ENCODE measurements around the gene SLC27A5. TPM values are rescaled to one million over a fixed set of nuclear protein-coding genes. Genes with fewer than 3 reads are reported as not detected.

SLC27A5 gene
- total RNA-seq, 4 donors from 2014 or later = 2.0 to 9.1 (median 4.6) TPM

GRCh38 chr19:58456111-58456510 lies 55.7 kb downstream of the SLC27A5 start:
- ATAC-seq (no peak), DNase-seq (no peak)
- H3K36me3 ChIP-seq = peaks cover 0 to 28% of the 10 kb centered on the region in 2 donors
- no peaks in the 10 kb centered on the region for H3K27me3 ChIP-seq
- peaks cover 4 to 5% of the 10 kb centered on the region in 2 donors for H3K4me1 ChIP-seq
- intact Hi-C loops (cut with DNase I; ENCODE audit: low total_unique reads) (no loop called here), in situ Hi-C loops (cut with MboI; ENCODE audit: low sequenced_read_pairs in 4 of 4) (no loop called here)
- H3K4me3 ChIP-seq = no peak overlapping the region
- no peaks in the 10 kb centered on the region for H3K9me3 ChIP-seq
- no peak for TF ChIP-seq POLR2A (IDR thresholded peaks at IDR 0.05)
- no peak for TF ChIP-seq CTCF (IDR thresholded peaks at IDR 0.05 in 4 of 5, conservative IDR thresholded peaks at IDR 0.05 in 1 of 5)
- no peak overlapping the region for H3K27ac ChIP-seq

GRCh38 chr19:58455306-58455705 lies 56.5 kb downstream of the SLC27A5 start:
- DNase-seq = no peak
- no peak for ATAC-seq
- Histone ChIP-seq H3K27me3 (no peaks in the 10 kb centered on the region), H3K9me3 (no peaks in the 10 kb centered on the region), H3K4me3 (no peak overlapping the region), H3K27ac (no peak overlapping the region), H3K36me3 (peaks cover 0 to 28% of the 10 kb centered on the region in 2 donors), H3K4me1 (peaks cover 7 to 10% of the 10 kb centered on the region in 2 donors)
- intact Hi-C loops (cut with DNase I; ENCODE audit: low total_unique reads) (no loop called here), in situ Hi-C loops (cut with MboI; ENCODE audit: low sequenced_read_pairs in 4 of 4) (no loop called here)
- no peak for TF ChIP-seq POLR2A (IDR thresholded peaks at IDR 0.05)
- TF ChIP-seq CTCF (IDR thresholded peaks at IDR 0.05 in 4 of 5, conservative IDR thresholded peaks at IDR 0.05 in 1 of 5) = no peak

- Histone ChIP-seq H3K4me1 (peaks cover 7 to 10% of the 10 kb centered on the region in 2 donors), H3K27me3 (peaks cover 0 to 6% (median 3%) of the 10 kb centered on the region in 3 donors), H3K27ac (no peak overlapping the region), H3K4me3 (no peak overlapping the region), H3K9me3 (no peaks in the 10 kb centered on the region), H3K36me3 (peaks cover 0 to 28% of the 10 kb centered on the region in 2 donors)
- no peak for ATAC-seq
- DNase-seq = no peak
- intact Hi-C loops (cut with DNase I; ENCODE audit: low total_unique reads) = no loop called here
- TF ChIP-seq POLR2A (IDR thresholded peaks at IDR 0.05) = no peak
- no peak for TF ChIP-seq CTCF (IDR thresholded peaks at IDR 0.05 in 4 of 5, conservative IDR thresholded peaks at IDR 0.05 in 1 of 5)
- in situ Hi-C loops (cut with MboI; ENCODE audit: low sequenced_read_pairs in 4 of 4) = no loop called here
Measured at GRCh38 chr19:58453743-58454142, 58.0 kb downstream of the SLC27A5 start.

GRCh38 chr19:58451358-58452101 lies 60.3 kb downstream of the SLC27A5 start, which contains the start of gene ZNF324B:
Gene ZNF324B (plus strand): TSS chr19:58451622. CDS start chr19:58453702, 2,080 bp downstream.
- no peaks in the 10 kb centered on the region for H3K9me3 ChIP-seq
- ATAC-seq (peak; percentile 99 to 100), DNase-seq (peak; percentile 91 to 95)
- peaks cover 0 to 16% of the 10 kb centered on the region in 2 donors for H3K36me3 ChIP-seq
- peaks cover 0 to 11% (median 3%) of the 10 kb centered on the region in 3 donors for H3K27me3 ChIP-seq
- peaks cover 7 to 10% of the 10 kb centered on the region in 2 donors for H3K4me1 ChIP-seq
- peak within 1 kb of the TSS; percentile 83 to 96 (median 88) for H3K4me3 ChIP-seq
- TF ChIP-seq POLR2A (IDR thresholded peaks at IDR 0.05) = peak; percentile 72 to 85
- TF ChIP-seq CTCF (IDR thresholded peaks at IDR 0.05 in 4 of 5, conservative IDR thresholded peaks at IDR 0.05 in 1 of 5) = no peak
- intact Hi-C loops (cut with DNase I; ENCODE audit: low total_unique reads) = loop anchor here (1.0 kb wide), 3 partner anchors 11 to 125 kb away; partner anchors contain the start of genes ZNF132 and ZSCAN22
- in situ Hi-C loops (cut with MboI; ENCODE audit: low sequenced_read_pairs in 4 of 4) = no loop called here
- peak within 1 kb of the TSS; percentile 73 to 81 (median 78) for H3K27ac ChIP-seq

Data from gastrocnemius medialis (tissue), 4 donors.